Upper lobe of left lung (tissue), 6 donors: Measurements from ENCODE around the gene TENM3. TPM values are rescaled to one million over a fixed set of nuclear protein-coding genes. Genes with fewer than 3 reads are reported as not detected.

Source experiments
- ATAC-seq, 2 donors: fragments of 200-7000 bp; cut with Tn5 transposase; one replicate each; pipeline ENCODE4 v1.9.1; 2022; ENCODE audit warnings: mild to moderate bottlenecking in 2 of 2, moderate library complexity in 2 of 2; ENCODE audit not compliant: low FRiP score in 2 of 2
- DNase-seq, 2 donors: peaks; one replicate each; pipeline ENCODE4 v3.0.0-alpha.2; 2019 to 2020
- H3K27ac ChIP-seq, 4 donors: fragments of 200-600 bp; sonication (generic); one replicate each; pipeline ENCODE4 v1.5.1; 2016 to 2019
- H3K27me3 ChIP-seq, 4 donors: fragments of 200-600 bp; sonication (generic); one replicate each; pipeline ENCODE4 v1.5.1; 2017 to 2019
- H3K36me3 ChIP-seq, 4 donors: fragments of 200-600 bp; sonication (generic); one replicate each; pipeline ENCODE4 v1.5.1; 2016 to 2019
- H3K4me1 ChIP-seq, 4 donors: fragments of 200-600 bp; sonication (generic); one replicate each; pipeline ENCODE4 v1.5.1; 2018 to 2019
- H3K4me3 ChIP-seq, 4 donors: fragments of 200-600 bp; sonication (generic); one replicate each; pipeline ENCODE4 v1.5.1; 2017 to 2019; ENCODE audit warnings: mild to moderate bottlenecking in 2 of 4, moderate library complexity in 1 of 4
- H3K9me3 ChIP-seq, 4 donors: fragments of 200-600 bp; sonication (generic); one replicate each; pipeline ENCODE4 v1.5.1; 2018 to 2019
- CTCF ChIP-seq, 6 experiments: fragments of 450-650 bp in 4 of 6; fragments of 200-600 bp in 2 of 6; sonication (generic) in 2 of 6; IDR thresholded peaks; one replicate each; pipeline ENCODE4 v1.5.1; 2016 to 2019; ENCODE audit warnings: antibody characterized with exemption in 6 of 6
- EP300 ChIP-seq, 4 donors: sonication (generic); formaldehyde crosslinking; IDR thresholded peaks; one replicate each; pipeline ENCODE4 v1.5.1; 2017; ENCODE audit warnings: antibody characterized with exemption in 4 of 4, control low read depth in 2 of 4
- POLR2A ChIP-seq, 4 donors: fragments of 450-650 bp; IDR thresholded peaks; one replicate each; pipeline ENCODE4 v1.5.1; 2016 to 2017; ENCODE audit warnings: antibody characterized with exemption in 4 of 4, mild to moderate bottlenecking in 2 of 4
- POLR2AphosphoS5 ChIP-seq, 2 donors: sonication (generic); formaldehyde crosslinking; IDR thresholded peaks; one replicate each; pipeline ENCODE4 v1.5.1; 2017; ENCODE audit warnings: antibody characterized with exemption in 2 of 2
- WGBS, 2 donors: methylation state at CpG; one replicate each; pipeline ENCODE4 v1.1.5; 2017 to 2018; 5-methylcytosine and 5-hydroxymethylcytosine counted together
- total RNA-seq, 6 donors: library from RNA; depleted of rRNA in 4 of 6; stranded (reverse); fragments of >200 nt in 4 of 6; gene quantifications; one replicate each; pipeline versions ENCODE4 v1.1.0 to v1.2.1, GENCODE V29; 2016 to 2021
- donor health status: DM: no; HTN: no; CAD: no; lungs with moderate emphysema.
- donor health status: DM: no; HTN: yes; CAD: no; lungs with severe emphysema.

TENM3 gene
- total RNA-seq, 6 donors from 2014 or later = 0.33 to 7.1 (median 1.1) TPM

GRCh38 chr4:182530451-182530850 lies 287.2 kb downstream of the TENM3 start:
- no peak for DNase-seq
- H3K4me3 ChIP-seq = no peak overlapping the region
- no peaks in the 10 kb centered on the region for H3K4me1 ChIP-seq
- H3K27me3 ChIP-seq = no peaks in the 10 kb centered on the region
- H3K36me3 ChIP-seq = no peaks in the 10 kb centered on the region
- no peaks in the 10 kb centered on the region for H3K9me3 ChIP-seq
- 84 to 86% methylated on average over 7 to 8 of the region's 8 CpGs for WGBS, 2 donors
- no peak for ATAC-seq
- no peak overlapping the region for H3K27ac ChIP-seq
- TF ChIP-seq EP300 (IDR thresholded peaks at IDR 0.05) (no peak), POLR2A (IDR thresholded peaks at IDR 0.05) (no peak), CTCF (IDR thresholded peaks at IDR 0.05) (no peak), POLR2AphosphoS5 (IDR thresholded peaks at IDR 0.05) (no peak)

DNA sequence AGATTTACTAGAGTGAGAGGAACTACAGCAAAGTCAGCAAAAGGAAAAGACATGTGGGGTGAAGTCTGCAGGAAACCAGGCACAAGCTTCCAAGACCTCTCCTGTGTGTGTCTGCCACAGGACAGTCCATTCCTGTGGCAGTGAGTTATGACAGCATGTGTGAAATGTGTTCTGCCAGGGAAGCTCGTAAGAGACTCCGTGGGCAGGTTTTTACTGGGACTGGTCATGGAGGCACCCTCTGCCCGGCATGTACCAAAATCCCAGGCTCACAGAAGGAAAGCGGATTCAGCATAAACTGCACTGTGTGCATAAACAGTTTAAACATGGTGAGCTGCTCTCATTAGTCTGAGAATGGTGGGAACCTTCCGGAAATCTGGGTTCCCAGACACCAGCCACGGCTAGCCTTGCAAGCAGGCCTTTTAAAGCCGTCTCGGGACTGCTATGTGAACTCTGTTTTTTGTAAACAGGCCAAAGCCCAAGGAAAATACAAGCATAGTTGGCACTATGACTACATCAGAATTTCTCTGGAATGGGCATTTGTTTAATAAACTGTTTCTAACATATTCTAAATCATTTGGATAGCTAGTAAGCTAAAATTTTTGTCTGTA lies 288.5 kb downstream of the TENM3 start:
- Histone ChIP-seq H3K27me3 (no peaks in the 10 kb centered on the region), H3K9me3 (no peaks in the 10 kb centered on the region), H3K4me1 (no peaks in the 10 kb centered on the region), H3K36me3 (no peaks in the 10 kb centered on the region), H3K4me3 (no peak overlapping the region), H3K27ac (no peak overlapping the region)
- DNase-seq = no peak
- ATAC-seq = no peak
- 54 to 71% methylated on average over 7 to 8 of the region's 8 CpGs for WGBS, 2 donors
- no peak for TF ChIP-seq POLR2AphosphoS5 (IDR thresholded peaks at IDR 0.05)

- no peaks in the 10 kb centered on the region for H3K27me3 ChIP-seq
- ATAC-seq = no peak
- no peaks in the 10 kb centered on the region for H3K4me1 ChIP-seq
- TF ChIP-seq POLR2AphosphoS5 (IDR thresholded peaks at IDR 0.05) (no peak), CTCF (IDR thresholded peaks at IDR 0.05) (no peak), EP300 (IDR thresholded peaks at IDR 0.05) (no peak), POLR2A (IDR thresholded peaks at IDR 0.05) (no peak)
- no peak overlapping the region for H3K27ac ChIP-seq
- no peaks in the 10 kb centered on the region for H3K36me3 ChIP-seq
- no peak for DNase-seq
- no peak overlapping the region for H3K4me3 ChIP-seq
- H3K9me3 ChIP-seq = no peaks in the 10 kb centered on the region
- 67 to 70% methylated on average over 2 of the region's 2 CpGs for WGBS, 2 donors
Measured at GRCh38 chr4:182532441-182532840, 289.2 kb downstream of the TENM3 start.

DNA sequence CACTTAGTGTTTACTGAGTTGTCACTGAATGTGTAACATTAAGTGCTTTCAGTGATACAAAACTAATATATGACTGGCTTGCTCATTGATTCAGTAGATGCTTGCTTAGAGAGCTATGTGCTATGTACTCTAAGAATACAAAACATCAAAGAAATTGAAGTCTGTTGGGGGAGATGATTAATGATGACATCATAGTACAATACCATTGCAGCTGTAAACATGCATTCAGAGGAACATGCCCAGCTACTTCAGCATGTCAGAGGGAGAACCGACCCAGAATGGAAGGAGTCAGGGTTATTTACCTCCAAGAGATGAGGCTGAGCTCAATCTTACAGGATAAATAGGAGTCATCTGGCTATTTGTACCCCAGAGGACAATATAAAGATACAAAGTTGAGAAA lies 290.8 kb downstream of the TENM3 start:
- DNase-seq (no peak), ATAC-seq (no peak)
- H3K9me3 ChIP-seq = no peaks in the 10 kb centered on the region
- H3K36me3 ChIP-seq = no peaks in the 10 kb centered on the region
- no peak overlapping the region for H3K27ac ChIP-seq
- WGBS, 2 donors = 25 to 68% methylated on average over 1 of the region's 1 CpG
- H3K4me1 ChIP-seq = no peaks in the 10 kb centered on the region
- H3K4me3 ChIP-seq = no peak overlapping the region
- H3K27me3 ChIP-seq = no peaks in the 10 kb centered on the region
- TF ChIP-seq POLR2A (IDR thresholded peaks at IDR 0.05) (no peak), EP300 (IDR thresholded peaks at IDR 0.05) (no peak), POLR2AphosphoS5 (IDR thresholded peaks at IDR 0.05) (no peak), CTCF (IDR thresholded peaks at IDR 0.05) (no peak)

- Histone ChIP-seq H3K4me3 (no peak overlapping the region), H3K27me3 (no peaks in the 10 kb centered on the region), H3K4me1 (no peaks in the 10 kb centered on the region), H3K9me3 (no peaks in the 10 kb centered on the region), H3K36me3 (no peaks in the 10 kb centered on the region), H3K27ac (no peak overlapping the region)
- 61 to 62% methylated on average over 8 of the region's 8 CpGs for WGBS, 2 donors
- ATAC-seq (no peak), DNase-seq (no peak)
- TF ChIP-seq EP300 (IDR thresholded peaks at IDR 0.05) (no peak), POLR2AphosphoS5 (IDR thresholded peaks at IDR 0.05) (no peak), POLR2A (IDR thresholded peaks at IDR 0.05) (no peak), CTCF (IDR thresholded peaks at IDR 0.05) (no peak)
Measured at GRCh38 chr4:182536221-182536811, 293.1 kb downstream of the TENM3 start.
